CD4-positive, alpha-beta T cell treated with Interleukin-4 for 4 hours (primary cell): Measurements from ENCODE around the gene MED13.
A peak's percentile ranks its signal among the peaks of the same experiment; 100 is the strongest.
"Not testable (repeated sequence)": the region's sequence is repeated elsewhere in the genome, so short reads cannot be mapped to it uniquely, and the experiment has no call there.

Source experiments
- DNase-seq: peaks from one replicate; pipeline ENCODE4 v3.0.0-alpha.2; 2020

The MED13 gene

GRCh38 chr17:62090021-62090824 lies 25.1 kb upstream of the MED13 start:
- no peak for DNase-seq

GRCh38 chr17:62089334-62089733 lies 24.3 kb upstream of the MED13 start:
- no peak for DNase-seq

GRCh38 chr17:62086737-62087136 lies 21.7 kb upstream of the MED13 start:
- DNase-seq = no peak

- no peak for DNase-seq
Measured at GRCh38 chr17:62085511-62086408, 20.7 kb upstream of the MED13 start.

- no peak for DNase-seq
Measured at GRCh38 chr17:62084585-62084984, 19.5 kb upstream of the MED13 start.

GRCh38 chr17:62083651-62084050 lies 18.6 kb upstream of the MED13 start:
- DNase-seq = no peak

GRCh38 chr17:62080647-62081046 lies 15.6 kb upstream of the MED13 start:
- DNase-seq = no peak

- no peak for DNase-seq
Measured at GRCh38 chr17:62078009-62078408, 12.9 kb upstream of the MED13 start.

- DNase-seq = no peak
Measured at GRCh38 chr17:62076864-62077788, 12.0 kb upstream of the MED13 start.

GRCh38 chr17:62075308-62075815 lies 10.3 kb upstream of the MED13 start:
- no peak for DNase-seq

- DNase-seq = no peak
Measured at GRCh38 chr17:62073993-62074392, 8.9 kb upstream of the MED13 start.

GRCh38 chr17:62072855-62073254 lies 7.8 kb upstream of the MED13 start:
- DNase-seq = not testable (repeated sequence)

GRCh38 chr17:62070900-62071299 lies 5.8 kb upstream of the MED13 start:
- DNase-seq = no peak

GRCh38 chr17:62067165-62068145 lies 2.4 kb upstream of the MED13 start:
- no peak for DNase-seq

GRCh38 chr17:62065611-62066468 lies 762 bp upstream of the MED13 start:
- DNase-seq = peak; percentile 98

- peak; percentile 46 for DNase-seq
Measured at GRCh38 chr17:62064029-62064790, 868 bp downstream of the MED13 start.

GRCh38 chr17:62062944-62063343 lies 2.1 kb downstream of the MED13 start:
- no peak for DNase-seq

GRCh38 chr17:62062302-62062701 lies 2.8 kb downstream of the MED13 start:
- no peak for DNase-seq

- DNase-seq = no peak
Measured at GRCh38 chr17:62059414-62059813, 5.7 kb downstream of the MED13 start.

- DNase-seq = no peak
Measured at GRCh38 chr17:62058611-62059010, 6.5 kb downstream of the MED13 start.
